WI38 (cell line): ENCODE measurements around the gene RHOJ.

ENCODE experiments used
- H3K4me3 ChIP-seq: 2 replicates; pipeline ENCODE4 v1.5.1; 2011; ENCODE audit warnings: low read depth, mild to moderate bottlenecking, control low read depth, low read length
- TF ChIP-seq, protein P1 (sequence below): IDR thresholded peaks from 2 replicates; pipeline ENCODE4 v1.5.1; 2012; ENCODE audit warnings: low read depth, mild to moderate bottlenecking, control low read depth, low read length

RHOJ gene

DNA sequence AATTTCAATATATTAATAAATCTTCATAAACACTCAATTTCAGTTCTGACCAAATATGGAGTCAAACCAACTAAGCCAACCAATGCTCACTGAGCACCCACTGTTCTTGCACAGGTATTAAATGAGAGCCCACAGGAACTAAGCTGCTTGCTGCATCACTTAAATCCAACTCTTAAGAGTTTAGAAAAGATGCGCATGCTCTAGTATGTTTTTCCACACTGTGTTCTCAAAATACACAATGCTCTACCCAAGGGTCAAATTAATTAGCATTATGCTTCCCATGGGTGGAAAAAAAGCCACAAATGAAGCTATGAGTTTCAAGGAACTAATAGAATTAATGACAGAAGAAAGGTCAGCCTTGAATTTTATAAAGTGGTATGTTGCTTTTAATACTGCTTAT is 118.2 kb downstream of the RHOJ start:
- no peak overlapping the region for H3K4me3 ChIP-seq
- TF ChIP-seq, protein P1, sequence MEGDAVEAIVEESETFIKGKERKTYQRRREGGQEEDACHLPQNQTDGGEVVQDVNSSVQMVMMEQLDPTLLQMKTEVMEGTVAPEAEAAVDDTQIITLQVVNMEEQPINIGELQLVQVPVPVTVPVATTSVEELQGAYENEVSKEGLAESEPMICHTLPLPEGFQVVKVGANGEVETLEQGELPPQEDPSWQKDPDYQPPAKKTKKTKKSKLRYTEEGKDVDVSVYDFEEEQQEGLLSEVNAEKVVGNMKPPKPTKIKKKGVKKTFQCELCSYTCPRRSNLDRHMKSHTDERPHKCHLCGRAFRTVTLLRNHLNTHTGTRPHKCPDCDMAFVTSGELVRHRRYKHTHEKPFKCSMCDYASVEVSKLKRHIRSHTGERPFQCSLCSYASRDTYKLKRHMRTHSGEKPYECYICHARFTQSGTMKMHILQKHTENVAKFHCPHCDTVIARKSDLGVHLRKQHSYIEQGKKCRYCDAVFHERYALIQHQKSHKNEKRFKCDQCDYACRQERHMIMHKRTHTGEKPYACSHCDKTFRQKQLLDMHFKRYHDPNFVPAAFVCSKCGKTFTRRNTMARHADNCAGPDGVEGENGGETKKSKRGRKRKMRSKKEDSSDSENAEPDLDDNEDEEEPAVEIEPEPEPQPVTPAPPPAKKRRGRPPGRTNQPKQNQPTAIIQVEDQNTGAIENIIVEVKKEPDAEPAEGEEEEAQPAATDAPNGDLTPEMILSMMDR, result no peak

DNA sequence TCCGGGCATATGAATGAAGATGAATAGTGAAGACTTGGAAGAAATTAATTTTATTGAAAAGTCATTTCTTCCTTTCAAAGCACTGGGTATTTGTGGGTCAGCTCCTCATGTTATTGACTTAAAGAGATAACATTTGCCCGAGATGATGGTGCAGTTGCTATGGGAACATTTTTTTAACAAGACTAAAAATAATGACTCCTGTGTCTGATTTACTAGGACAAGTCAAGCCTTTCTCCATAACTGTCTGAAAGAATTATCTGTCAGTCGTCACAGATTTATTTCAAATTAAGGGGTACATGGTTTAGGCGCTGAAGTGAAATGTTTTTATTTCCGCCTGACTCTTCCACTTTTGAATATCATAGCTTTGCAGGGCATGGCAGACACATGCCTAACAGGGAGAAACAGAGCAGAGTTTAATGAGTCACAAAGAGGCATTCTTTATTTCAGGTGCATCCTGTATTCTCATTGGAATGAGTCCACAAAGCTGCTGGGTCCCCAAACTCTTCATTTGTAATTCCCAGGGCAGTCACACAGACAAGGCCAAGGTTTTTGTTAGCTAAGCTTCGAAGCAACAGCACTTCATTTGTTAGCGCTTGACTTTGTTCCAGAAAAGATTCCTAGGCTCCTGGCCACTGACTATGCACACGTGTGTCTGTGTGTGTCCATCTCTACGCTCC is 118.8 kb downstream of the RHOJ start:
- TF ChIP-seq, protein P1, result no peak
- H3K4me3 ChIP-seq, result no peak overlapping the region

DNA sequence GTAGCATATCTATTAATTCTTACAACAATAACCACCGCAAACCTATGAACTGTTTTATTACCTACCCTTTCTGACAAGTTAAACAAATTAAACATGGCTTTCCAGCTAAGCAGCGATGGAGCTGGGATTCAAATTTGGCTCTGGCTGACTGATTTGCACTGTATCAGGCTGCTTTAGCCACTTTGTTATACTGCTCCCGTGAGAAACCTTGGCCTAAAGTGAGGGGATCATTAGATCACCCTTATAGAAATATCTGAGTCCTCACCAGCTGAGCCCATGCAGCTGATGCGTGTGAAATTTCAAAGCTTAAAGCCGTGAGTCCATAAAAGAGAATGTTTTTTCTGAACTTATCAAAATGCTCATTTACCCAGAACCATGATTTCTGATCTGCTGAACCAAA is 122.6 kb downstream of the RHOJ start:
- H3K4me3 ChIP-seq, result no peak overlapping the region
- TF ChIP-seq, protein P1, result no peak

DNA sequence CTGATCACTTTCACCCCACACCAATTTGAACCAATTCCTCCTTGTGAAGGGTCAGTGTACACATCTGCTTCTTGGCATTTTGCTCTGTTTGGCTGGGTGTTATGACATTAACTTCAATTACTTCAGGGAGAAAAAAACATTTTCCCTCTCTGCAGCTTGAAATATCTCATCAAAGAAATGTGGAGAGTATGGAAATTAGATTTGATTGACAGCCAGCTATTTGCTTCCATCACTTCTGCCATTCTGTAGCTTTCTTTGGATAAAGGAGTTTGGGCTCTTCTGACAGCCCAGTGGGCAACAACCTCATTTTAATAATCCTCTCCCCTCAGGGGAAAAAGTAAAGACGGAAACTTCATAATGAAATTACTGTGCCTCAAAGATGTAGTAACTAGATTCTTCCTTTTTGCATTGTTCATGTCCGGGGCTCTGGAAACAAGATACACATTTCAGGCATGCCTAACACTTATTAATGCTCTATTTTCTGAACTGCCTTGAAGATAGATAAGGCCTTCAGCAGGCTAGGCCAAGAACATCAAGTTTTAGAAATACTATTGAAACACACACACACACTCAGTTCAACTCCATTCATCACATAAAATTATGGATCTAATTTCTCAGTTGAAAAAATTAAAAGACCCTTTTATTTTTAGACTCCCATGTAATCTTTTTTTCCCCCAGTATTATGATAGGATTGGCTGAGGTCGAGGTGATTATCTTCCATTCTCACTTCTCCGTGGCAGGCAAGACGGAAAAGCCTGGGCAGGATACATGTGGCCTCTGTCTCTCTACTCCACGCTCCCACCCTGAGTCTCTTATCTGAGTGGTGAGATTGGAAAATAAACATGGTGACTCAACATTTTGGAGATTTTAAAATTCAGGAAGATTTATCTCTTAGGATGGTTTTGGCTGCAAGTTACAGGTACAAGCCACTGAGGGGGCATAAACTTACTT is 124.8 kb downstream of the RHOJ start:
- no peak overlapping the region for H3K4me3 ChIP-seq
- TF ChIP-seq, protein P1, result no peak

DNA sequence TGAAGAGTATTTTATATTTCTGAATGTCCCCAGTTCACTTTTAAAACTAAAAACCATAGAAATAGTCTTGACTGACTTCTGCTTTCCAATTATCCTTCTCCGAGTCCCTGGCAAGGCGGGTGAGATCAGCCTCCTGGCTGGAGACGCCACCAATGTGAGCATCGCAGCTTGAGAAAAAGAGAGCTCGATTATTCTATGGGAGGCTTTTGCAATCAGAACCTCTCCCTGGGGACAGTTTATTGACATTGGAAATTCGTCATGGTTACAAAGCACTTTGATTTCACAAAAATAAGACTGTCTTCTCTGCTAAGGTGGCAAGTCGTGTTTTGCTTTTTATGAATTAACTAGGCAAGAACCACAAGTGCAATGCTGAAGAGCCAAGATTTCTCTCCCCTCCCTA is 138.1 kb downstream of the RHOJ start:
- no peak overlapping the region for H3K4me3 ChIP-seq
- TF ChIP-seq, protein P1, result no peak
